ENCODE measurements around the gene TMEM115. TPM values are rescaled to one million over a fixed set of nuclear protein-coding genes. Genes with fewer than 3 reads are reported as not detected.

TMEM115 gene
- total and polyA plus RNA-seq, 2 experiments from 2014 or later, result 17.8 to 49.2 TPM

- H2AFZ ChIP-seq, result no peak overlapping the region
- no peak overlapping the region for H3K4me3 ChIP-seq
- no peaks in the 10 kb centered on the region; the same call in 2 of the 3 replicates for H3K9me3 Mint-ChIP-seq
- H3K79me2 ChIP-seq (replicated peaks; ENCODE audit: insufficient read depth), result no peaks in the 10 kb centered on the region
- no peaks in the 10 kb centered on the region for H3F3A ChIP-seq (replicated peaks; ENCODE audit: low read depth)
- peaks cover 7% of the 10 kb centered on the region for H3K27me3 Mint-ChIP-seq (ENCODE audit: insufficient read depth, low read depth, poor library complexity)
- H3K4me1 ChIP-seq (ENCODE audit: insufficient read depth), result no peaks in the 10 kb centered on the region
- no peaks in the 10 kb centered on the region for H3K27me3 ChIP-seq (ENCODE audit: insufficient read depth)
- DNase-seq (ENCODE audit: low spot score) (no peak), ATAC-seq (no peak)
- no peaks in the 10 kb centered on the region; the same call in 1 of the 2 replicates for H3K36me3 ChIP-seq (ENCODE audit: insufficient read depth)
- H3K9me2 ChIP-seq (ENCODE audit: insufficient read depth), result no peaks in the 10 kb centered on the region
- no peak overlapping the region for H3K27ac Mint-ChIP-seq
- no peak overlapping the region for H3K4me3 Mint-ChIP-seq
- no peak overlapping the region for H3K4me2 ChIP-seq
- no peak overlapping the region for H3K27ac ChIP-seq (ENCODE audit: low read depth)
- no peaks in the 10 kb centered on the region for H3K4me1 Mint-ChIP-seq
- TF ChIP-seq CTCF (conservative IDR thresholded peaks at IDR 0.05; ENCODE audit: low read depth in 2 of 2) (no peak), POLR2AphosphoS5 (IDR thresholded peaks at IDR 0.05; ENCODE audit: low read depth) (no peak), ZNF114 (CRISPR knock-in tag; IDR thresholded peaks at IDR 0.05) (no peak), CREB1 (CRISPR knock-in tag; IDR thresholded peaks at IDR 0.05; ENCODE audit: low read depth) (no peak), STAT1 (IDR thresholded peaks at IDR 0.05; ENCODE audit: unreplicated experiment) (no peak), EZH2phosphoT487 (IDR thresholded peaks at IDR 0.05; ENCODE audit: unreplicated experiment) (no peak), ZNF331 (CRISPR knock-in tag; IDR thresholded peaks at IDR 0.05; ENCODE audit: low read depth) (no peak), EZH2 (IDR thresholded peaks at IDR 0.05; ENCODE audit: low read depth, unreplicated experiment) (no peak), NANOG (IDR thresholded peaks at IDR 0.05; ENCODE audit: borderline replicate concordance) (no peak)
- TF ChIP-seq, protein P1, sequence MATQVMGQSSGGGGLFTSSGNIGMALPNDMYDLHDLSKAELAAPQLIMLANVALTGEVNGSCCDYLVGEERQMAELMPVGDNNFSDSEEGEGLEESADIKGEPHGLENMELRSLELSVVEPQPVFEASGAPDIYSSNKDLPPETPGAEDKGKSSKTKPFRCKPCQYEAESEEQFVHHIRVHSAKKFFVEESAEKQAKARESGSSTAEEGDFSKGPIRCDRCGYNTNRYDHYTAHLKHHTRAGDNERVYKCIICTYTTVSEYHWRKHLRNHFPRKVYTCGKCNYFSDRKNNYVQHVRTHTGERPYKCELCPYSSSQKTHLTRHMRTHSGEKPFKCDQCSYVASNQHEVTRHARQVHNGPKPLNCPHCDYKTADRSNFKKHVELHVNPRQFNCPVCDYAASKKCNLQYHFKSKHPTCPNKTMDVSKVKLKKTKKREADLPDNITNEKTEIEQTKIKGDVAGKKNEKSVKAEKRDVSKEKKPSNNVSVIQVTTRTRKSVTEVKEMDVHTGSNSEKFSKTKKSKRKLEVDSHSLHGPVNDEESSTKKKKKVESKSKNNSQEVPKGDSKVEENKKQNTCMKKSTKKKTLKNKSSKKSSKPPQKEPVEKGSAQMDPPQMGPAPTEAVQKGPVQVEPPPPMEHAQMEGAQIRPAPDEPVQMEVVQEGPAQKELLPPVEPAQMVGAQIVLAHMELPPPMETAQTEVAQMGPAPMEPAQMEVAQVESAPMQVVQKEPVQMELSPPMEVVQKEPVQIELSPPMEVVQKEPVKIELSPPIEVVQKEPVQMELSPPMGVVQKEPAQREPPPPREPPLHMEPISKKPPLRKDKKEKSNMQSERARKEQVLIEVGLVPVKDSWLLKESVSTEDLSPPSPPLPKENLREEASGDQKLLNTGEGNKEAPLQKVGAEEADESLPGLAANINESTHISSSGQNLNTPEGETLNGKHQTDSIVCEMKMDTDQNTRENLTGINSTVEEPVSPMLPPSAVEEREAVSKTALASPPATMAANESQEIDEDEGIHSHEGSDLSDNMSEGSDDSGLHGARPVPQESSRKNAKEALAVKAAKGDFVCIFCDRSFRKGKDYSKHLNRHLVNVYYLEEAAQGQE (IDR thresholded peaks at IDR 0.05; ENCODE audit: unreplicated experiment), result no peak
- H3K36me3 Mint-ChIP-seq (ENCODE audit: low read depth), result no peaks in the 10 kb centered on the region; the same call in 2 of the 3 replicates
- H4K20me1 ChIP-seq (replicated peaks; ENCODE audit: insufficient read depth), result peaks cover 5% of the 10 kb centered on the region; the same call in 1 of the 2 replicates
Observed at GRCh38 chr3:50401978-50402595, 42.8 kb upstream of the TMEM115 start.

DNA sequence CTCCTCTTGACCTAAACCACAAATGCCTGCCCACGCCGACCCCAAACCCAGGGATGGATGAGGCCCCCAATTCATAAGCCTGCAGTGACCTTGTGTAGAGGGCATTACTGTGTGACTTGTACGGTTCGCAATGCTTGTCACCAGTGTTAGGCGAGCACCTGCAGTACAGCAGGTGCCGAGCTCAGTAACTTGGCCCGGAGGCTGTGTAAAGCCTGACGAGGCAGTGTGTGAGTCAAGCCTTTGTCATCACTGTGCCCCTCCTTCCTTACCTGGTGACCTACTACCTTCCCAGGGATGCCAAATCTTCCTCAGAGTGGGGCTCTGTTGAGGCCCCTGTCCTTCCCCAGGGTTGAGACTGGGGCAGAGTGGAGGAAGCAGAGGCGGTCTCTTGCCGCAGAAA lies 37.2 kb upstream of the TMEM115 start:
- H3K36me3 ChIP-seq (ENCODE audit: insufficient read depth), result no peaks in the 10 kb centered on the region; the same call in 1 of the 2 replicates
- H3K4me1 Mint-ChIP-seq, result no peaks in the 10 kb centered on the region
- ATAC-seq, result no peak
- H3K27me3 ChIP-seq (ENCODE audit: insufficient read depth), result no peaks in the 10 kb centered on the region
- no peaks in the 10 kb centered on the region for H3K79me2 ChIP-seq (replicated peaks; ENCODE audit: insufficient read depth)
- H3K4me3 Mint-ChIP-seq, result no peak overlapping the region
- peaks cover 5% of the 10 kb centered on the region for H3K27me3 Mint-ChIP-seq (ENCODE audit: insufficient read depth, low read depth, poor library complexity)
- no peak overlapping the region for H2AFZ ChIP-seq
- no peak overlapping the region for H3K27ac ChIP-seq (ENCODE audit: low read depth)
- DNase-seq (ENCODE audit: low spot score), result no peak
- no peak overlapping the region for H3K4me3 ChIP-seq
- no peak overlapping the region for H3K4me2 ChIP-seq
- TF ChIP-seq STAT1 (IDR thresholded peaks at IDR 0.05; ENCODE audit: unreplicated experiment), result no peak
- TF ChIP-seq, protein P1 (IDR thresholded peaks at IDR 0.05; ENCODE audit: unreplicated experiment), result no peak
- H3K9me2 ChIP-seq (ENCODE audit: insufficient read depth), result no peaks in the 10 kb centered on the region
- no peak overlapping the region for H3K27ac Mint-ChIP-seq
- no peaks in the 10 kb centered on the region; the same call in 2 of the 3 replicates for H3K36me3 Mint-ChIP-seq (ENCODE audit: low read depth)
- H3K9me3 Mint-ChIP-seq, result no peaks in the 10 kb centered on the region
- H3K4me1 ChIP-seq (ENCODE audit: insufficient read depth), result no peaks in the 10 kb centered on the region
- H4K20me1 ChIP-seq (replicated peaks; ENCODE audit: insufficient read depth), result no peaks in the 10 kb centered on the region
- H3F3A ChIP-seq (replicated peaks; ENCODE audit: low read depth), result no peaks in the 10 kb centered on the region

Measured in GM23338 (cell line).